Esophagus squamous epithelium (tissue), 5 donors: ENCODE results near the gene AMZ2. TPM values are rescaled to one million over a fixed set of nuclear protein-coding genes. Genes with fewer than 3 reads are reported as not detected.
"Not testable (repeated sequence)": the region's sequence is repeated elsewhere in the genome, so short reads cannot be mapped to it uniquely, and the experiment has no call there.

ENCODE experiments used
- DNase-seq: peaks from one replicate; lab custom pipeline; 2025; lab: John Stamatoyannopoulos, UW
- H3K27ac ChIP-seq, 4 donors: fragments of 200-600 bp; sonication (generic); one replicate each; pipeline ENCODE4 v1.5.1; 2016 to 2019; ENCODE audit warnings: mild to moderate bottlenecking in 1 of 4
- H3K27me3 ChIP-seq, 4 donors: fragments of 200-600 bp; sonication (generic); 1 replicate in 3 of 4; 2 replicates in 1 of 4; pipeline versions ENCODE4 v1.5.1 to v1.6.0; 2017 to 2021; ENCODE audit warnings: antibody characterized with exemption in 1 of 4
- H3K36me3 ChIP-seq, 3 donors: fragments of 200-600 bp; sonication (generic); one replicate each; pipeline ENCODE4 v1.5.1; 2016 to 2019
- H3K4me1 ChIP-seq, 3 donors: fragments of 200-600 bp; sonication (generic); one replicate each; pipeline ENCODE4 v1.5.1; 2017 to 2019
- H3K4me3 ChIP-seq, 4 donors: fragments of 200-600 bp; sonication (generic); 1 replicate in 3 of 4; 2 replicates in 1 of 4; pipeline ENCODE4 v1.5.1; 2016 to 2019; ENCODE audit warnings: mild to moderate bottlenecking in 2 of 4, moderate library complexity in 1 of 4
- H3K9me3 ChIP-seq, 3 donors: fragments of 200-600 bp; sonication (generic); one replicate each; pipeline ENCODE4 v1.5.1; 2016 to 2019
- CTCF ChIP-seq, 6 experiments: fragments of 450-650 bp in 4 of 6; fragments of 200-600 bp in 2 of 6; sonication (generic) in 2 of 6; IDR thresholded peaks; one replicate each; pipeline ENCODE4 v1.5.1; 2016 to 2019; ENCODE audit warnings: antibody characterized with exemption in 6 of 6, mild to moderate bottlenecking in 4 of 6, moderate library complexity in 4 of 6
- POLR2A ChIP-seq, 4 donors: fragments of 450-650 bp; IDR thresholded peaks; one replicate each; pipeline ENCODE4 v1.6.1; 2017; ENCODE audit warnings: antibody characterized with exemption in 4 of 4, mild to moderate bottlenecking in 4 of 4, moderate library complexity in 3 of 4
- WGBS, 2 donors: methylation state at CpG; one replicate each; pipeline ENCODE4 v1.1.5; 2018; 5-methylcytosine and 5-hydroxymethylcytosine counted together
- intact Hi-C: fragments of 100-400 bp; cut with DNase I; formaldehyde crosslinking; loops from one replicate; pipeline ENCODE4 v1.15.0; 2022
- total RNA-seq, 4 donors: library from RNA; depleted of rRNA; stranded (reverse); fragments of >200 nt; gene quantifications; one replicate each; pipeline ENCODE4 v1.1.0, GENCODE V29; 2016
- donor health status: DM: yes; HTN: yes; CAD: no.

Gene AMZ2
- total RNA-seq, 4 donors from 2014 or later, result 13.7 to 47.7 (median 35.1) TPM

GRCh38 chr17:68263101-68263681 is 15.3 kb downstream of the AMZ2 start:
- 11 to 13% methylated on average over 9 of the region's 9 CpGs for WGBS, 2 donors
- not testable (repeated sequence) for H3K9me3 ChIP-seq, H3K4me3 ChIP-seq, DNase-seq, H3K27me3 ChIP-seq
- intact Hi-C loops, result loop anchor here (5.0 kb wide), 1 partner anchor 169 kb away; no protein-coding TSS in a partner anchor
- peak; percentile 26 to 72 (median 48) for TF ChIP-seq CTCF (IDR thresholded peaks at IDR 0.05)
- H3K27ac ChIP-seq, result peak overlapping the region in 1 of 4 donors; percentile 11
- H3K36me3 ChIP-seq, result peaks cover 0 to 11% (median 0%) of the 10 kb centered on the region in 3 donors
- peaks cover 5 to 30% (median 8%) of the 10 kb centered on the region in 3 donors for H3K4me1 ChIP-seq

- 78 to 94% methylated on average over 2 of the region's 2 CpGs for WGBS, 2 donors
- H3K27ac ChIP-seq, H3K9me3 ChIP-seq, intact Hi-C loops, H3K27me3 ChIP-seq, H3K4me3 ChIP-seq, DNase-seq, H3K4me1 ChIP-seq: not testable (repeated sequence)
- peaks cover 0 to 24% (median 0%) of the 10 kb centered on the region in 3 donors for H3K36me3 ChIP-seq
These were observed 18.0 kb downstream of the AMZ2 start for GRCh38 chr17:68265833-68266232.

GRCh38 chr17:68273722-68274121 is 25.9 kb downstream of the AMZ2 start:
- H3K9me3 ChIP-seq, result peaks cover 0 to 6% (median 4%) of the 10 kb centered on the region in 3 donors
- intact Hi-C loops, result no loop called here
- WGBS, 2 donors, result 86 to 89% methylated on average over 10 to 11 of the region's 11 CpGs
- no peaks in the 10 kb centered on the region for H3K4me1 ChIP-seq
- peaks cover 0 to 87% (median 0%) of the 10 kb centered on the region in 3 donors for H3K36me3 ChIP-seq
- DNase-seq, result no peak
- TF ChIP-seq CTCF (IDR thresholded peaks at IDR 0.05) (no peak), POLR2A (IDR thresholded peaks at IDR 0.05) (no peak)
- H3K27ac ChIP-seq, result no peak overlapping the region
- H3K4me3 ChIP-seq, result no peak overlapping the region
- no peaks in the 10 kb centered on the region for H3K27me3 ChIP-seq

GRCh38 chr17:68276339-68276738 is 28.5 kb downstream of the AMZ2 start:
- H3K27ac ChIP-seq, H3K4me3 ChIP-seq, DNase-seq, intact Hi-C loops, H3K4me1 ChIP-seq, H3K9me3 ChIP-seq, H3K27me3 ChIP-seq: not testable (repeated sequence)
- peaks cover 0 to 77% (median 0%) of the 10 kb centered on the region in 3 donors for H3K36me3 ChIP-seq
- 98% methylated on average over 3 of the region's 3 CpGs for WGBS, 2 donors

GRCh38 chr17:68277807-68278206 is 30.0 kb downstream of the AMZ2 start:
- Histone ChIP-seq H3K27ac (no peak overlapping the region), H3K4me1 (no peaks in the 10 kb centered on the region), H3K27me3 (no peaks in the 10 kb centered on the region), H3K9me3 (peaks cover 0 to 6% (median 4%) of the 10 kb centered on the region in 3 donors), H3K36me3 (peaks cover 0 to 63% (median 0%) of the 10 kb centered on the region in 3 donors), H3K4me3 (no peak overlapping the region)
- TF ChIP-seq POLR2A (IDR thresholded peaks at IDR 0.05), result no peak
- TF ChIP-seq CTCF (IDR thresholded peaks at IDR 0.05), result no peak
- intact Hi-C loops, result no loop called here
- 96% methylated on average over 5 of the region's 5 CpGs for WGBS, 2 donors
- DNase-seq, result no peak

GRCh38 chr17:68281965-68282364 is 34.1 kb downstream of the AMZ2 start:
- H3K9me3 ChIP-seq, DNase-seq, H3K4me1 ChIP-seq, intact Hi-C loops, H3K27me3 ChIP-seq, H3K27ac ChIP-seq, H3K4me3 ChIP-seq: not testable (repeated sequence)
- 0 to 75% methylated on average over 1 to 5 of the region's 6 CpGs for WGBS, 2 donors
- H3K36me3 ChIP-seq, result peaks cover 0 to 25% (median 0%) of the 10 kb centered on the region in 3 donors
